HG03460 (cell line): ENCODE results near the gene RPTOR.

ENCODE experiments used
- ATAC-seq: cut with Tn5 transposase; IDR thresholded peaks from one replicate; pipeline ENCODE4 v1.9.1; 2021; ENCODE audit not compliant: unreplicated experiment

RPTOR gene

DNA sequence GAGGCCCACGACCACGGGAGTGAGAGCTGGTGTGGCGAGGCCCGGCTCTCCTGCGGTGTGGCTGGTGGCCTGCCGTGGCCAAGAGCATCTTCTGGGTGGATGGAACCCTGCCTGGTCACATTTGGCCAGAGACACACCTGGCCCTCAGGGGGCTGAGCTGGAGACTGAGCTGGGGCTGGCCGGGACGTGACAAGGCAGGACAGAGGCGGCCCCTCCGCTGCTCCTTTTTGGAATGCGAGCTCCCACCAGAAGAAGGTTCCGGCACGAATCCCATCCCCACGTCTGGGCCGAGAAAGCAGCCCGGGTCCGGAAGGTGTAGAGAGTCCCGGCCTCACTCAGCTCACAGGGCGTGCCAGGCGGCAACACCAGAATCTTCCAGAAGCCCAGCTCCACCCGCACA lies 421.0 kb downstream of the RPTOR start:
- no peak for ATAC-seq

DNA sequence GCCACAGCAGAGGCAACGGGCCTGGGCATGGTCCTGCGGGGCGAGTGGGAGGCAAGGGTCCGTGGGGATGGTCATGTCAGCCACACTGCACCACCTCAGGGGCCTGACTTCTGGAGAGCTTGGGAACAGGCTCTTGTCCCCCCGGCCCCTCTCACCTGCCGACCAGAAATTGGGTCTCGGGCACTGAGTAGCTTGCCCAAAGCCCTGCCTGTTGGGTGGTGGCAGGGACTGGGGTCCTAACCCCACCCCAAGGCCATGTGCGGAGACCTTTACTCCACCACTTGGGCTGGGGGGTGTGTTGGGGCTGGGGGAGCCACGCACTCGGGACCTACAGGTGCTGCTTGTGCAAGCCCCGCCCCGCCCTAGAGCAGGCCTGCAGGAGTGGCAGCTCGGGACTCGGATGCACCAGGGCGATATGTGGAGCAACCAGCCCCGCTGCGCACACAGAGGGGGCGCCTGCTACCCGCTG lies 422.8 kb downstream of the RPTOR start:
- no peak for ATAC-seq

DNA sequence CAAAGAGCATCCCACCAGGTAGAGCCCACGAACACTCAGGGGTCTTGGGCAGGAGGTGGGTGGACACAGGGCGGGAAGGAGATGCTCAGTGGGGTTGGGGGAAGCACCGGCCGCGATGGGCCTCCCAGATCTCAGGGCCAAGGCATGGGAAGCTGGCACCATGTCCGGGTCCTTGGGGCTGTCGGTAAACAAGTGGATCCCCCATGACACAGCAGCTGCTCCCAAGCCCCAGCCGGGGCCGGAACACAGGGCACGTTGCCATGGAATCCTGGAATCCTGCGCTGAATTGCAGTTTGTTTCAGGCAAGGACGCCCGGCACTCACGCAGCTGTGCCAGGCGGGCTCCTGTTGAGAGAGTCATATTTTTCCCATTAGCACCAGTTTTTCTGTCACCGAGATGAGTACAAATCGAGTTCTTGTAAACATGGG lies 424.0 kb downstream of the RPTOR start:
- ATAC-seq = no peak

DNA sequence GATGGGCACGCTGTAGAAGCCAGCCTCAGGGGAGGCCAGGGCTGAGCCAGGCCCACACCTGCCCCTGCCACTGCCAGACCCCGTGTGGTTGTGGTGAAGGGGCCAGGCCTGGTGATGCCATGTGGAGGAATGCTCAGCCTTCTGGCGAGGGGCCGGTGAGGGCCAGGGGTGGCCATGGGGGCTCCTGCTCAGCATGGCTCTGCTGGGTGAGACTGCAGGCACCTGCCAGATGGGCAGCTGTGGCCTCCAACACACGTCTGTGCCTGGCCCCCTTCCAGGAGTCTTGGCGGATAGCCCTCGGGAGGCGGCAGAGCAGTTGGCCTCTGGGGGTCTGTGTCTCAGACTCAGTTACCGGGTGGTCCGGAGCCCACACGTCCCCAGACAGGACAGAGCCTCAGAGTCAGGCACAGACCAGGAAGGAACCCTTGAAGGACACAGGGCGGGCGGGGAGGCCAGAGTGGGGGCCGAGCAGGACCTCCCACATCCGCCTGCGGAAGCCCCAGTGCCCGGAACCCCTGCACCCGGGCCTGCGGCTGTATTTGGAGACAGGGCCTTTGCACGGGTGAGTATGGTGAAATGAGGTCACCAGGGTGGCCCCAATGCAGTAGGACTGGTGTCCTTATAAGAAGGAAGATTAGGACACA lies 424.5 kb downstream of the RPTOR start:
- no peak for ATAC-seq

DNA sequence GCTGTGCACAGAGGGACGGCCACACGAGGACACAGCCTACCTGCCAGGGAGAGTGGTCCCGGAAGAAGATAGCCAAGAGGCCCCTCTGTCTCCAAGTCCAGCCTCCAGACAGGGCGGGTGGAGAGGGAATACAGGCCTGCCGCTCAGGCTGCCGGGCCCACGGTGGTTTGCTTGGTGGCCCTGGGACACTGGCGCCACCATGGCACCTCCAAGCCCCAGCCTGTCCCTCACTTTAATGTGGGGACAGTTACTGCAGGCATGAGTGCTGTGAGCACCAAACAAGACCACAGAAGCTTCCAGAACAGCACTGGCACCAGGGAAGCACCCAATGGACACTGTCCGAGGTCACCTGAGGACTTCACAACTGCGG lies 425.0 kb downstream of the RPTOR start:
- ATAC-seq = no peak

DNA sequence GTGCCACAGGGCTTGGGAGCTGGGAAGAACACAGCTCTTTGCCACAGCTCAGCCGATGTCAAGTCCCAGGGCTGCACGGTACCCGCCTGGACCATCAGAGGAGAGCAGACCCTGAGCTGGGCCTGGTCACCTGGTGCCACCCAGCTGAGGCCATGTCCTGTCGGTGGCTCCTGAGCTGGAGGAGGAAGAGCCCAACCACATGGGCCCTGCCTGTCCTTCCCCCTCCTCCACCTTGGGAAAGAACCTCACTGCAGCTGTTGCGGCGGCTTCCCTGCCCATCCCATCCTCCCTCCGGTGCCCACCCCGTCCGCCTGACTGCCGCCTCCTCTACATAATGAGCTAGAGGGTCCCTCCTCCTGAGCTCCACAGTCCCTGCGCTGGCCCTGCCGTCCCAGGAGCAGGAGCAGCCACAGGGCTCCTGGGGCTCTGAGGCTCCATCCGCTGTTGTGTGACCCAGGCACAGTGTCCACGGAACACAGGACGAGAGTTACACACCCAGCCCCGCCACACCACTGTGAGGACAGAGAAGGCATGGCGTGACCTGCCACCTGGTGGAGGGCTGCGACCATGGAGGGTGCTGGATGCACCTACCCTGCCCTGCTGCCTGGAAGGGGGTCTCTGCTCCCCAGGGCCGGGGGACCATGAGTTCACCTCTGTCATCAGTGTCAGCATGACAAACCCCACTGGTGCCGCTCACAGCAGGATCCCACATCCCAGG lies 425.6 kb downstream of the RPTOR start:
- no peak for ATAC-seq

DNA sequence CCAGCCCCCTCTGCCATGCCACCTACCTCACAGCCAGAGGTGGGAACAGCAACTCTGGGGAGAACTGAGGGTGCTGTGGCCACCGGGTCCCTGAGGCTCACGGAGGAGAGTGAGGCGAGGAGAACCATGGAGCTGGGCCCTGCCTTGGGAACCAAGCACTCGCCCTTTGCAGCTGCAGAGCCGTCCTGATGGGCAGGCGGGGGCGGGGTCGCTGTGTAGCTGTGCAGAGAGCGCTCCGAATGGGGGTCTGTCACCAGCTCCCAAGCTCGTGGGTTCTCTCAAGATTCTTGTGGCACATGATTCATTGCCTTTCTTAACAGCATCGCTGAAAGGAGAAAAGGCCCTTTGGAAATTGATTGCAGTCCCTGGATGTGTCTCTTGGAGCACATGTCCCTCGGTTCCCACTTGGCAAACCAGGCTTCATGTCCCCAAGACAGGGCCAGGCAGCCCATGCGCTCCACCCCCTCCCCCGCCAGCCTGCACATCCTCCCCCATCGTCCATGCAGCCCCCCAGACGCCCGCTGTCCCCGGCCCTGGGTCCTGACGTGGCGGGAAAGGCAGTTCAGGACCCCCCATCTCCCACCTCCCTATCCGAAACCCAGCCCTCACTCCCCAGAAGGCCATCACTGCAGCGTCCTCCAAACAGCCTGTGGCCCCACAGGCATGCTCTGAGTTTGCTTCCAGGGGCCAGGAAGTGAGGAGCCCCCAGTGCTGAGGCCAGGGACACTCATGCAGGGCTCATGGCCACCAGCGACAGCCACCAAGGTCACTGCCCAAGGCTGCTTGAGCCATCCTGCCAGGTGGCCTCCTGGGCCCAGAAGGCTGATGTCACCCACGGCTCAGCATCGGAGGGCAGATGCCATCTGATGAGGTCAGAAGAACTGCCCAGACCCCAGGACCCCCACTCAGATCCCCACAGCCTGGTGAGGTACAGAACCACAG lies 426.4 kb downstream of the RPTOR start:
- no peak for ATAC-seq

DNA sequence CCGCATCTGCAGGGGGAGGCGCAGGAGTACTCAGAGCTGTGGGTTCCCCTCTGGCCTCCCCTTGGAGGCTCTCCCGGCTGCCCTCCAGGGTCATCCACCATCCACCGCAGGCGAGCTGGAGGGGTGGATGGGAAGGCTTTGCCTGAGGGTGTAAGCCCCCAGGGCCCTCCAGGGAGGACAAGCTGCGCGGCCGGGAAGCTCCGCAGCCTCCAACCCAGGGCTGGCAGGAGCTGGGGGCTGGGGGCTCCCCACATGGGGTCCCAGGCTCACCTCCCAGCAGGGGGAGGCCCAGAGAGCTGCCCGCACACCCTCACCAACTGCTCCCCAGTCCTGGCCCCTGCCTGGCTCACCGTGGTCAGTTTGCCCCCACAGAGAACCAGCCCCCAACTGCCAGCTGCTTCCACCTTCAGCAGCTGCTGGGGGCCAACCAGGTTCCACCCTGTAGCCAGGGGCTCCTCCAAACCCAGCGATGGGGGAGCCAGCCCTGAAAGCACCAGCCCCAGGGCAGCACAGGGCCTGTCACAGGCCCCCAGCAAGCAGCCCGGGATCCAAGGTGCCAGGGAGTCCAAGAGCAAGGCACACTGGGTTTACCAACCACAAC lies 427.2 kb downstream of the RPTOR start:
- no peak for ATAC-seq

DNA sequence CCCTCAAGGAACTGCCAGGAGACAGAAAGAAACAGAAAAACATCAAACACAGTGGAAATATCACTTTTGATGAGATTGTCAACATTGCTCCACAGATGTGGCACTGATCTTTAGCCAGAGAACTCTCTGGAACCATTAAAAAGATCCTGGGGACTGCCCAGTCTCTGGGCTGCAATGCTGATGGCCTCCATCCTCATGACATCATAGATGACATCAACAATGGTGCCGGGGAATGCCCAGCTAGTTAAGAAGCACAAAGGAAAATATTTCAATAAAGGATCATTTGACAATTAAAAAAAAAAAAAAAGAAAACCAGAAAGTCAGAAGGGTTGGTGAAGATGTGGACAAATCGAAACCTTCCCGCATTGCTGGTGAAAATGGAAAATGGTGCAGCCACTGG lies 432.1 kb downstream of the RPTOR start:
- ATAC-seq = no peak

DNA sequence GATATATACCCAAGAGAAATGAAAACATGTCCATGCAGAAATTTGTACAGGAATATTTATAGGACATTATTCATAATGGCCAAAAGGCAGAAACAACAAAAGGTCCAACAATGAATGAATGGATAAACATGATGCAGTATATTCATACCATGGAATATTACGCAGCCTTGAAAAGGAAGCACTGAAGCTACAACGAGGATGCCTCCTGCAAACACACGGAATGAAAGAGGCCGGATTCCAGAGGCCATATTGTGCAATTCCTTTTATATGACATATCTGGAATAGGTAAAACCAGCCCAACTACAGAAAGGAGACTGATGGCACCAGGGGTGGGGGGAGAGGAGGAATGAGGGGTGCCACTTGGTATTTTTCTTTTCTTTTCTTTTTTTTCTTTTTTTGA lies 432.5 kb downstream of the RPTOR start:
- ATAC-seq = no peak

DNA sequence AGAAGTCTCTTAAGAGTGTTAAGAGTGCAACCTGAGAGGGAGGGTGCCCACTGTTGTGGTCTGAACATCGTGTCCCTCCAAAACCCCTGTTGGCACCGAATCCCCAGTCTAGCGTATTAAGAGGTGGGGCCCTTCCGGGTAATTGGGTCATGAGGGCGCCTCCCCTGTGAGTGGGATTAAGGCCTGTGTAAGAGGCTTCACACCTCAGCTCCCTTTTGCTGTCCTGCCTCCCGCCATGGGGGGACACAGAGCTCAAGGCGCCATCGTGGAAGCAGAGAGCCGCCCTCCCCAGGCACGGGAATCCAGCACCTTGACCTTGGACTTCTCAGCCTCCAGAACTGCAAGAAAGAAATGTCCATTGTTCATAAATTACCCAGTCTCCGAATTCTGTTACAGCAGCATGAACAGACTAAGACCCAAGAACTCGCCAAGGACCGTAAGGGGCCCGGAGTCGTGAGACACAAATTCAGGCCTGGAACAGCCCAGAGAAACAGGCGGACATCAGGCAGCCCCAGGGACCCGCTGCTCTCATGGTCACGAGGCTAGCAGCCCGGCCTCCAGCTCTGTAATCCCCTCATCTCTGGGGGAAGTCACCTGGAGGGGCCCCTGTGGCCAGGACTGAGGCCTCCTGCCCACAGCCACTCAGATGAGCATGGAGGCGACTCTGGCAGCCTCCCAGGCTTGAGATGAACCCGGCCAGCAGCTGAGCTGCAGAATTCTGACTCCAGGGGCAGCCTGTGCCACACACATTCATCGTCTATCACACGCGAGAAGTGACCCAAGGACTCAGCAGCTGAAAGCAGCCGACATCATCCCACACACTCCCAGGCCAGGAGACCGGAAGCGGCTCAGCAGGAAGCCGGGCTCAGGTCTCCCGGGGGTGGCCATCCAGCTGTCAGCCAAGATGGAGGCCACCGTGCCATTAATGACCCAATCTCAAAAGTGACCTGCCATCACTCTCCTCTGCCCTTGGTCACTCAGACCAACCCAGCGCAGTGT lies 434.2 kb downstream of the RPTOR start:
- no peak for ATAC-seq

DNA sequence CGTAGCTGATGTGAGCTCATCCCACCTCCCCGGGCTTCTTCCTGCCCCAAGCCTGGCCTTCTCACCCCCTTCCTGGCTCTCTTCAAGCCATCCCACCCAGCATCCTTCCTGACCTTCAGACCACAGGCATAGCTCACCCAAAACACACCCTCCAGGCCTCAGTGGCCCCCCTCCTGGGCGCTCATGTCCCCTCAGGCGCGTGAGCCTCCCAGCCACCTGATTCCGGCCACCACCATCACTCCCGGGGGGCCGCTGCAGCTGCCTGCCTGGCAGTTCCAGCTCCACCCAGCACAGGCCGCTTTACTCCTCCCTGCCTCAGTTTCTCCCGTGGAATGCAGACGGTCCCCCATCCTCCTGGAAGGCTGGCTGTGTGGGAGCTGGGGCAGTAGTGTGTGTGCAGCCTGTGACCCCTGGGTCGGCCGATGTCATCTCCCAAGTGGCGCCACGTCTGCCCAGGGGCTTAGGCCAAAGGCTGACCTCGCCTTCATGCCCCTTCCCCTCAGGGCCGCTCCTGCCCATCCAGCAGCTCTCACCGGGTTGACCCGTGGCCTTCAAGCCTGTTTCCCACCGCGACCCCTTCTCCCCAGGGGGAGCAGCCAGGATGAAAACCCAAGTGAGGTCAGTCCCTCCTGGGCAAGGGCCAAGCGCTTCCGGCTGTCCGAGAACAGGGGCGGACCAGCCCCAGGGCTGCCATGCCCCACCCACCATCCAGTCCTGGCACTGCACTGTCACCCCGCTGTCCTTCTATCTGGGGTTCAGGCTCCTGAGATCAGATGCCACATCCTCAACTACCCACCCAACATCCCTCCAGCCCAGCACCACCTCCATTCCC lies 435.1 kb downstream of the RPTOR start:
- no peak for ATAC-seq

DNA sequence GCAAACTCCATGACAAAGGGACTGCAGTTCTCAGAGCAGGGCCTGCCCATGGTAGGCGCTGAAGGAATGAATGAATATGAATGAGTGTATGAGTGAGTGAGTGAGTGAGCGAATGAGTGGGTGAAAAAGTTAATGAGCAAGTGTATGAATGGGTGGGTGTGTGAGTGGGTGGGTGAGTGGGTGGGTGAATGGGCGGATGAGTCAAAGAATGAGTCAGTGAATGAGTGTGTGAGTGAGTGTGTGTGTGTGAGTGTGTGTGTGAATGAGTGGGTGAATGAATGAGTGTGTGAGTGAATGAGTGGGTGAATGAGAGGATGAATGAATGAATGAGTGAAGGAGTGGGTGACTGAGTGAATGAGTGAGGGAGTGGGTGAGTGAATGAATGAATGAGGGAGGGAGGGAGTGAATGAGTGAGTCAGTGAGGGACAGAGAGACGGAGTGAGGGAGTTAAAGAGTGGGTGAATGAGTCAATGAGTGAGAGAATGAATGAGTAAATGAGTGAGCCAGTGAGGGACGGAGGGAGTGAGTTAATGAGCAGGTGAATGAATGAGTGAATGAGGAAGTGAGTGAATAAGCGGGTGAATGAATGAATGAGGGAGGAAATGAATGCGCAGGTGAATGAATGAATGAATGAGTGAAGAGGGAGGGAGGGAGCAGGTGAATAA lies 435.9 kb downstream of the RPTOR start:
- no peak for ATAC-seq

DNA sequence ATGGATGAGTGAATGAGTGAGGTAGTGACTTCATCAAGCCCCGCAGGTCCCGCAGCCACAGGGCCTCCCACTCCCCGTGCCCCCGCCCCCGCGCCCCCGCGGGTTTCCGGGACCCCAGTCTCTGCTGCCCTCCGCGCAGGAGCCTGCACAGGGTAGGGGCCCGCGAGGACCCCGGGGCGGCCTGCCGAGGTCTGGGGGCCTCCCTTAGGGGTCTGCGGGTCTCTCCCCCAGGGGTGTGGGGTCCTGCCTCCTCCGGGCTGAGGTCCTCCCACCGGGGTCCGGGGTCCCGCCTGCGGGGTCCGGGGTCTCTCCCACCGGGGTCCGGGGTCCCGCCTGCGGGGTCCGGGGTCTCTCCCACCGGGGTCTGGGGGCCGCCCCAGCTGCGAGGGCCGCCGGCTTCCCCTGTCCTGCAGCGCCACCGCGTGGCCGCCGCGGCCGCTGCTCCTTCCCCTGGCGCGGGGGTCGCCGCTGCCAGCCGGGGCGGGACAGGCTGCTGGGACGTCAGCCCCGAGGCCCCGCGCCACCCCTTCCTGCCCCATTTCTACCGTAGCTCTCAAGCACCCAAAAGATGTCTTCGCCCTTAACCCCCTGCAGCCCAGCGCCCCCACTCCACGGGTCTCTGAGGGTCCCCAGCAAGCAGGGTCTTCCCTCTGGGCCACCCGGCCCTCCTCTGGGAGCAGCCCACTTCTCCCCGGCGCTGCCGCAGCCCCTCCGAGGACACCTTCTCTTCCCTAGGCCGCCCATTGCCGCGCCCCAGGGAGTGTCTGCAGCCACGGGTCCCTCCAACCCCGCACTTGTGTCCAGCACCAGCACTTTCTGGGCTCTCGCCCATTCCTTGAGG lies 436.6 kb downstream of the RPTOR start:
- no peak for ATAC-seq

DNA sequence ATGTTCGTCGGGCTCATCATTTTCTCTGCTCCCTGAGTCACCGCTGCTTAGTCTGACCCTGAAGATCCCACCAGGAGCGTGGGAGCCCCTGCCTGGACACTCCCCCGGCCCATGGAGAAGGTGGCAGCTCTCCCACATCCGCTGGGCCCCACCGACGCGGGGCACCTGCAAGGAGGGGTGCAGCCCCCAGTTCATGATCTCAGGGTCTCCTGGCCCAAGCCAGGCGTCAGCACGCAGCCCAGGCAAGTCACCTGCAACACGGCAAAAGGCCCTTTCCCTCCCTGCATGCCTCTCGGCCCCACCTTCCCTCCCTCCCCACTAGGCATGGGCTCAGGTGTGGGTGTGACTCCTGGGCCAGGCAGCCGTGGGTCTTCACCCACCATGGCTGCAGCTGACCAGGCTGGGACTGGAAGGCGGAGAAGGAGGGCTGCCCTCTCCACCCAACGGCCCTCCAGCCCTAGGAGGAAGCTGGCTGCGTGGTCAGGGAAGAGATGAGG lies 437.3 kb downstream of the RPTOR start:
- no peak for ATAC-seq

DNA sequence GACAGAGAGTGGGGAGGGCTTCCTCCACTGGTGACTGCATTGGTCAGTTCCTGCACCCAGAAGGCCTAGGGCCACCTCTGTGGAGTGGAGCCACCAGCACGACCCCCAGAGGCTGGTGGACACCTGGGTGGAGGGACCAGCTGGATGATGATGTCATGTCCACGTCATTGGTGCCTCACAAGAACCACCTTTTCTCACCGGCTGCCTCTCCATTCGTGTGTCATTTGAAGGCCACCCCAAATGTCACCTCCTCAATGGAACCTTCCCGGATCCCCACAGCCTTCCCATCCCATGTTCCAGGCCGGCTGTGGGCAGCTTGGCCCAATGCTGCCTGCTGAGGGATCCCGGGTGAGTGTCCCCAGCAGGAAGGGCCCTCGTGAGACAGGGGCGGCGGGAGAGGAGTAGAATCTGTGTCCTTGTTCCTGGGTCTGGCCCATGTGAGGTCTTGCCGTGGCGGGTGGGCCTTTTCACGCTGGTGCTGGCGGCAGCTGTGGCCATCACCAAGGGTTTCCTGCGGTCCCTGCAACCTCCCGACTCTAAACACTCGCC lies 437.9 kb downstream of the RPTOR start:
- no peak for ATAC-seq

DNA sequence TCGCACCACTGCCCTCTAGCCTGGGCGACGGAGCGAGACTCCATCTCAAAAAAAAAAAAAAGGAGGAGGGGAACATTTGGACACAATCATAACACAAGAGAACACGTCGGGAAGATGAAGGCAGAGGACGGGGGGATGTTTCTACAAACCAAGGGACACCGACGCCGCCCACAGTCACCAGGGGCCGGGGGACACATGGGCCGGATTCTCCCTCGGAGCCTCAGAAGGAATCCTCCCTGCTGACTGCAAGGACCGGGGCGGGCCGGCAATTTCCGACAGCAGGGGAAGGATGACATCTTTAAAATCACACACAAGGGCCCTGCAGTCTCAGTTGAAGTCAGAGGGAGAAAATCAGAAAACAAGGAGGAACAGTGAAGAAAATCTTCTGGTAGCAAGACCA lies 438.9 kb downstream of the RPTOR start:
- ATAC-seq = no peak
